Measurements from ENCODE around the gene MAP2K1.

Gene MAP2K1

DNA sequence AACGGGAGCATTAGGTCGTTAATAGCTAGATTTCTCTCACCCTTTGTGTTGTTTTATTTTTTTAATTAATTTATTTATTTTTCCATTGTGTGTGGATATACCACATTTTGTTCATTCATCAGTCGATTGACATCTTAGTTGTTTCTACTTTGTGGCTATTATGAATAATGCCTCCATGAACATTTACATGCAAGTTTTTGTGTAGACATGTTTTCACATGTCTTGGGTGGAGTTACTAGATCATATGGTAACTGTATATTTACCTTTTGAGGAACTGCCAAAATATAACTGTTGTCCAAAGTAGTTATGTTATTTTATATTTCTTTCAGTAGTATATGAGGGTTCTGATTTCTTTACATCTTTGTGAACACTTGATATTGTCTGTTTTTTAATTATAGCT lies 137.2 kb downstream of the MAP2K1 start:
- TF ChIP-seq, protein P1, sequence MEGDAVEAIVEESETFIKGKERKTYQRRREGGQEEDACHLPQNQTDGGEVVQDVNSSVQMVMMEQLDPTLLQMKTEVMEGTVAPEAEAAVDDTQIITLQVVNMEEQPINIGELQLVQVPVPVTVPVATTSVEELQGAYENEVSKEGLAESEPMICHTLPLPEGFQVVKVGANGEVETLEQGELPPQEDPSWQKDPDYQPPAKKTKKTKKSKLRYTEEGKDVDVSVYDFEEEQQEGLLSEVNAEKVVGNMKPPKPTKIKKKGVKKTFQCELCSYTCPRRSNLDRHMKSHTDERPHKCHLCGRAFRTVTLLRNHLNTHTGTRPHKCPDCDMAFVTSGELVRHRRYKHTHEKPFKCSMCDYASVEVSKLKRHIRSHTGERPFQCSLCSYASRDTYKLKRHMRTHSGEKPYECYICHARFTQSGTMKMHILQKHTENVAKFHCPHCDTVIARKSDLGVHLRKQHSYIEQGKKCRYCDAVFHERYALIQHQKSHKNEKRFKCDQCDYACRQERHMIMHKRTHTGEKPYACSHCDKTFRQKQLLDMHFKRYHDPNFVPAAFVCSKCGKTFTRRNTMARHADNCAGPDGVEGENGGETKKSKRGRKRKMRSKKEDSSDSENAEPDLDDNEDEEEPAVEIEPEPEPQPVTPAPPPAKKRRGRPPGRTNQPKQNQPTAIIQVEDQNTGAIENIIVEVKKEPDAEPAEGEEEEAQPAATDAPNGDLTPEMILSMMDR (IDR thresholded peaks at IDR 0.05; ENCODE audit: insufficient read depth, low read depth, low read length, missing control alignments): no peak
- H3K4me3 ChIP-seq (ENCODE audit: low read depth, low read length): no peak overlapping the region
- no peak for DNase-seq (ENCODE audit: low read depth)

- TF ChIP-seq, protein P1 (IDR thresholded peaks at IDR 0.05; ENCODE audit: insufficient read depth, low read depth, low read length, missing control alignments): no peak
Measured at GRCh38 chr15:66524838-66525237, 138.1 kb downstream of the MAP2K1 start.

GRCh38 chr15:66535056-66535455 lies 148.3 kb downstream of the MAP2K1 start:
- no peak overlapping the region for H3K4me3 ChIP-seq (ENCODE audit: low read depth, low read length)
- TF ChIP-seq, protein P1 (IDR thresholded peaks at IDR 0.05; ENCODE audit: insufficient read depth, low read depth, low read length, missing control alignments): no peak
- no peak for DNase-seq (ENCODE audit: low read depth)

More at GRCh38 chr15:66524838-66525237, 138.1 kb downstream of the MAP2K1 start:
- no peak overlapping the region for H3K4me3 ChIP-seq (ENCODE audit: low read depth, low read length)
- DNase-seq (ENCODE audit: low read depth): no peak
